RWPE2 (cell line): ENCODE data around the gene NSUN2.

Experiments used
- ATAC-seq: fragments of 200-7000 bp; cut with Tn5 transposase; 3 replicates; pipeline ENCODE4 v1.9.1; 2021; ENCODE audit warnings: low read depth
- DNase-seq: peaks from one replicate; pipeline ENCODE4 v3.0.0-alpha.2; 2020; ENCODE audit warnings: low spot score
- H3K27ac ChIP-seq: fragments of 450-650 bp; 2 replicates; pipeline ENCODE4 v1.5.1; 2017; ENCODE audit warnings: mild to moderate bottlenecking; ENCODE audit not compliant: poor library complexity, severe bottlenecking
- H3K27me3 ChIP-seq: fragments of 250-450 bp; sonication (Bioruptor Pico); 2 replicates; pipeline ENCODE4 v1.5.1; 2021; ENCODE audit warnings: mild to moderate bottlenecking, moderate library complexity; ENCODE audit not compliant: insufficient read depth, poor library complexity, severe bottlenecking
- H3K36me3 ChIP-seq: fragments of 250-450 bp; sonication (Bioruptor Pico); 2 replicates; pipeline ENCODE4 v1.5.1; 2020; ENCODE audit warnings: low read depth, mild to moderate bottlenecking, moderate library complexity
- H3K4me1 ChIP-seq: fragments of 250-450 bp; sonication (Bioruptor Pico); 2 replicates; pipeline ENCODE4 v1.5.1; 2021; ENCODE audit warnings: mild to moderate bottlenecking, moderate library complexity; ENCODE audit not compliant: insufficient read depth, poor library complexity, severe bottlenecking
- H3K4me3 ChIP-seq: fragments of 250-450 bp; sonication (Bioruptor Pico); 2 replicates; pipeline ENCODE4 v1.5.1; 2021; ENCODE audit warnings: mild to moderate bottlenecking, moderate library complexity; ENCODE audit not compliant: severe bottlenecking
- H3K9me3 ChIP-seq: fragments of 250-450 bp; sonication (Bioruptor Pico); 2 replicates; pipeline ENCODE4 v1.5.1; 2021; ENCODE audit warnings: mild to moderate bottlenecking, moderate library complexity; ENCODE audit not compliant: severe bottlenecking
- TF ChIP-seq, protein P1 (sequence below): fragments of 450-650 bp; IDR thresholded peaks from one replicate; pipeline ENCODE4 v1.5.1; 2017; ENCODE audit warnings: mild to moderate bottlenecking, moderate library complexity; ENCODE audit not compliant: poor library complexity, severe bottlenecking

Gene NSUN2

DNA sequence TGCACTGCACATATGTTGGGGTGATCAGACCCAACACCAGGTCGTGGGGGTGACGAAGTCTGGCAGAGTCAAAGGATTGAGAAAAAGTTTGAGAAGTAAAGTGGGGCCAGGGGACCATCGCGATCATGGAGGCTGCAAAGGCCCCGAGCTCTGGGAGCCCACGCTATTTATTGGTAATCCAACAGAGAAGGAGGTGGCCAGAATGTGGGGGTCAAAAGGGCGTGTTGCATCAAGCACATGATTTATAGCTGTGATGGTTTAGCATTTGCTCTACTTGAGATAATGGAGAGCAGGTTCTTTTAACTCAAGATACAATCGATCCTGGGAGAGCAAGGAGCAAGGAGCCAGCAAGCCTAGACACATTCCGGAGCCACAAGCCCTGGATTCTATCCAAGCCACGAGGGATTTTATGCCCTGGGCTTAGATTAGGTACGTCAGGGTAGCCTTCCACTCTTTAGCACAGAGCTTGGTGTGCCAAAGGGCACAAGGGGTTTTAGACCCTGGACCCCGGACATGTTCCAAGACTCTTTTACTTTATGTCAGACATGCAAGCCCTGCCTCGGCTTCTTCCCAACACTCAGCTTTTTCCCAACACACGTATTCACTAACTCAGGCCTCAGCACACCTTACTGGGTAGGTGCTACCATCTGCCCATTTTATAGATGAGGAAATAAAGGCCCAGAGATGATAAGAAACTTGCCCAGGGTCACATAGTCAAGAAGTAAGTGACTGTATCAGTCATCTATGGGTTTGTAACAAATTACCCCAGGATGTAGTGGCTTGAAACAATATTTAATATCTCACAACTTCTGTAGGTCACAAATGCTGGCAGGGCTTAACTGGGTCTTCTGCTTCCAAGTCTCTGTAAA is 39.5 kb downstream of the NSUN2 start:
- Histone ChIP-seq H3K4me1 (peaks cover 5% of the 10 kb centered on the region), H3K27ac (no peak overlapping the region), H3K27me3 (no peaks in the 10 kb centered on the region), H3K9me3 (no peaks in the 10 kb centered on the region), H3K36me3 (peaks cover 10% of the 10 kb centered on the region; the same call in 1 of the 2 replicates), H3K4me3 (no peak overlapping the region)
- no peak for DNase-seq
- ATAC-seq, result no peak
- TF ChIP-seq, protein P1, sequence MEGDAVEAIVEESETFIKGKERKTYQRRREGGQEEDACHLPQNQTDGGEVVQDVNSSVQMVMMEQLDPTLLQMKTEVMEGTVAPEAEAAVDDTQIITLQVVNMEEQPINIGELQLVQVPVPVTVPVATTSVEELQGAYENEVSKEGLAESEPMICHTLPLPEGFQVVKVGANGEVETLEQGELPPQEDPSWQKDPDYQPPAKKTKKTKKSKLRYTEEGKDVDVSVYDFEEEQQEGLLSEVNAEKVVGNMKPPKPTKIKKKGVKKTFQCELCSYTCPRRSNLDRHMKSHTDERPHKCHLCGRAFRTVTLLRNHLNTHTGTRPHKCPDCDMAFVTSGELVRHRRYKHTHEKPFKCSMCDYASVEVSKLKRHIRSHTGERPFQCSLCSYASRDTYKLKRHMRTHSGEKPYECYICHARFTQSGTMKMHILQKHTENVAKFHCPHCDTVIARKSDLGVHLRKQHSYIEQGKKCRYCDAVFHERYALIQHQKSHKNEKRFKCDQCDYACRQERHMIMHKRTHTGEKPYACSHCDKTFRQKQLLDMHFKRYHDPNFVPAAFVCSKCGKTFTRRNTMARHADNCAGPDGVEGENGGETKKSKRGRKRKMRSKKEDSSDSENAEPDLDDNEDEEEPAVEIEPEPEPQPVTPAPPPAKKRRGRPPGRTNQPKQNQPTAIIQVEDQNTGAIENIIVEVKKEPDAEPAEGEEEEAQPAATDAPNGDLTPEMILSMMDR, result no peak

- peaks cover 4% of the 10 kb centered on the region; the same call in 1 of the 2 replicates for H3K36me3 ChIP-seq
- no peak overlapping the region for H3K4me3 ChIP-seq
- no peaks in the 10 kb centered on the region for H3K9me3 ChIP-seq
- peak; percentile 62 for ATAC-seq
- H3K27me3 ChIP-seq, result no peaks in the 10 kb centered on the region
- TF ChIP-seq, protein P1, result no peak
- H3K4me1 ChIP-seq, result peaks cover 5% of the 10 kb centered on the region
- DNase-seq, result no peak
- no peak overlapping the region for H3K27ac ChIP-seq
Measured at GRCh38 chr5:6592601-6593000, 40.2 kb downstream of the NSUN2 start.

GRCh38 chr5:6591671-6592288 is 41.1 kb downstream of the NSUN2 start:
- Histone ChIP-seq H3K36me3 (no peaks in the 10 kb centered on the region), H3K27ac (no peak overlapping the region), H3K4me3 (no peak overlapping the region), H3K9me3 (no peaks in the 10 kb centered on the region), H3K4me1 (peaks cover 5% of the 10 kb centered on the region), H3K27me3 (no peaks in the 10 kb centered on the region)
- TF ChIP-seq, protein P1, result no peak
- DNase-seq (no peak), ATAC-seq (no peak)

DNA sequence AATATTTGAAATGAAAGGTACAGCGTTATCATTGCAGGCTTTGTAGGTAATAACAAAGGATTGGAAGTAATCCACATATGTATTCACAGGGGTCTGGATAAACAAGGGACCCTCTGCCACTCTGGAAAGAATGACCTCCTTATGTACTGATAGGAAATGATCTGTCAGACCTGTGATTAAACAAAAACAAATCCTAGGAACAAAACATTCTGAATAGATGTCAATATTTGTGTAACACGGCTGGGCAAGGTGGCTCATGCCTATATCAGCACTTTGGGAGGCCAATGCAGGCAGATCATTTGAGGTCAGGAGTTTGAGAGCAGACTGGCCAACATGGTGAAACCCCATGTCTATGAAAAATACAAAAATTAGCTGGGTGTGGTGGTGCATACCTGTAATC is 42.3 kb downstream of the NSUN2 start:
- no peak overlapping the region for H3K27ac ChIP-seq

More for the DNA sequence above, 42.3 kb downstream of the NSUN2 start:
- DNase-seq, result no peak
- Histone ChIP-seq H3K27me3 (no peaks in the 10 kb centered on the region), H3K4me1 (peaks cover 5% of the 10 kb centered on the region), H3K9me3 (no peaks in the 10 kb centered on the region), H3K4me3 (no peak overlapping the region), H3K36me3 (no peaks in the 10 kb centered on the region)
- TF ChIP-seq, protein P1, result no peak
- no peak for ATAC-seq
